Heart left ventricle (tissue), 13 donors: ENCODE results near the gene ALKBH7.
"Not testable (repeated sequence)": the region's sequence is repeated elsewhere in the genome, so short reads cannot be mapped to it uniquely, and the experiment has no call there.

Experiments used
- POLR2A ChIP-seq, 2 donors: fragments of 450-650 bp; IDR thresholded peaks; one replicate each; pipeline ENCODE4 v1.6.1; 2017; ENCODE audit warnings: antibody characterized with exemption in 2 of 2, mild to moderate bottlenecking in 2 of 2, moderate library complexity in 2 of 2
- TF ChIP-seq, protein P1 (sequence below), 12 donors: fragments of 200-600 bp; sonication (generic) in 4 of 12; IDR thresholded peaks; one replicate each; pipeline versions ENCODE4 v1.5.0 to v1.8.0; 2018 to 2022; ENCODE audit warnings: antibody characterized with exemption in 12 of 12, mild to moderate bottlenecking in 5 of 12
- donor health status: ischemic (EF 13 %, LVEDD 7.1; RV severe dilation, severe dysfunction).
- donor health status: DM: no; HTN: yes; CAD: no.
- donor health status: DM: no; HTN: no; CAD: no.
- donor health status: ischemic (EF 25% LVEDD 6.9; RV normal size, moderate dysfunction).
- donor health status: ischemic (EF 25% LVEDD 5.7; RV mildly dilated, moderate dysfunction).
- donor health status: ischemic (EF 35%, LVEDD 5.7; RV mildly dilated, moderate dysfunction).
- donor health status: nonischemic (EF 11% LVEDD 7.7; RV severe dilation, severe dysfunction).
- donor health status: DM: yes; HTN: yes; CAD: no.
- donor health status: PGD.
- donor health status: ischemic (EF 29% LVEDD 5.4; RV normal size, mild dysfunction).
- donor health status: nonischemic (EF 23%, LVEDD 6.1; RV moderate dilation, normal function).

DNA sequence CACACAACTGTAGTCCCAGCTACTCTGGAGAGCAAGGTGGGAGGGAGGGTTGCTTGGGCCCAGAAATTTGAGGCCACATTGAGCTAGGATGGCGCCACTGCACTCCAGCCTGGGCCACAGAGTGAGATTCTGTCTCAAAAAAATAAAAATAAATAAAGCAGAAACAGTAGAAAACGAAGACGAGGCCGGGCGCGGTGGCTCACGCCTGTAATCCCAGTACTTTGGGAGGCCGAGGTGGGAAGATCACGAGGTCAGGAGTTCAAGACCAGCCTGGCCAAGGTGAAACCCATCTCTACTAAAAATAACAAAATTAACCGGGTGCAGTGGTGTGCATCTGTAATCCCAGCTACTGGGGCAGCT is 11.8 kb upstream of the ALKBH7 start:
- TF ChIP-seq, protein P1, sequence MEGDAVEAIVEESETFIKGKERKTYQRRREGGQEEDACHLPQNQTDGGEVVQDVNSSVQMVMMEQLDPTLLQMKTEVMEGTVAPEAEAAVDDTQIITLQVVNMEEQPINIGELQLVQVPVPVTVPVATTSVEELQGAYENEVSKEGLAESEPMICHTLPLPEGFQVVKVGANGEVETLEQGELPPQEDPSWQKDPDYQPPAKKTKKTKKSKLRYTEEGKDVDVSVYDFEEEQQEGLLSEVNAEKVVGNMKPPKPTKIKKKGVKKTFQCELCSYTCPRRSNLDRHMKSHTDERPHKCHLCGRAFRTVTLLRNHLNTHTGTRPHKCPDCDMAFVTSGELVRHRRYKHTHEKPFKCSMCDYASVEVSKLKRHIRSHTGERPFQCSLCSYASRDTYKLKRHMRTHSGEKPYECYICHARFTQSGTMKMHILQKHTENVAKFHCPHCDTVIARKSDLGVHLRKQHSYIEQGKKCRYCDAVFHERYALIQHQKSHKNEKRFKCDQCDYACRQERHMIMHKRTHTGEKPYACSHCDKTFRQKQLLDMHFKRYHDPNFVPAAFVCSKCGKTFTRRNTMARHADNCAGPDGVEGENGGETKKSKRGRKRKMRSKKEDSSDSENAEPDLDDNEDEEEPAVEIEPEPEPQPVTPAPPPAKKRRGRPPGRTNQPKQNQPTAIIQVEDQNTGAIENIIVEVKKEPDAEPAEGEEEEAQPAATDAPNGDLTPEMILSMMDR (IDR thresholded peaks at IDR 0.05): not testable (repeated sequence)
- TF ChIP-seq POLR2A (IDR thresholded peaks at IDR 0.05): not testable (repeated sequence)
